ENCODE measurements around the gene TNRC18. TPM values are rescaled to one million over a fixed set of nuclear protein-coding genes. Genes with fewer than 3 reads are reported as not detected.

The TNRC18 gene
- total and polyA plus RNA-seq, 4 donors = 2.3 to 37.1 (median 20.4) TPM

DNA sequence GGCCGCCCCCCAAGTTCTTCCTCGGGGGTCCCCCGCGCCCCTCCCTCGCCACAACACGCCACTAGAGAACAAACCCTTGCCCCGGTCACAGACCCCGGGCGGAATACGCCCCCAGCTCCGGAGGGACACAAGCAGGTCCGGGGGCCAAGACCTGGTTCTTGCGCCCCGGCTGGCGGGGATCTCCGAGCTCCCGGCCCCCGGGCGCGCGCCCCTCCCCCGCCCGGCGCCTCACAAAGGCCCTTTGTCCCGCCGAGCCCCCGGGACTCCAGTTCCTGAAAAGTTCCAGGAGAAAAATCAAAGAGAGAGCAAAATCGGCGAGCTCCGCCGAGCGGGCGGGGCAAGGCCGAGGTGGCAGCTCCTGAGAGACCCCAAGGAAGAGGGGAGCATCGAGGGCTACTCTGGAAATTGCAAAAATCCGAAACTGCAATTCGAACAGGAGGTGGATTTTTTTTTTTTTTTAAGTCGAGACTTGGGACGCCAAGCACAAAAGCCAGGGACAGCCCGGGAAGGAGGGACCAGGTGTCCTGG is 4.0 kb downstream of the TNRC18 start:
- Histone ChIP-seq H3K27ac (ENCODE audit: low read depth in 1 of 2, low read length in 2 of 2) (peak overlapping the region; percentile 58 to 97), H3K9me3 (ENCODE audit: control insufficient read depth in 4 of 4, low read length in 3 of 4) (no peaks in the 10 kb centered on the region), H3K9ac (ENCODE audit: low read depth in 1 of 2, low read length in 2 of 2) (peak overlapping the region; percentile 71 to 74), H3K27me3 (ENCODE audit: control insufficient read depth in 4 of 4, insufficient read depth in 4 of 4, low read length in 3 of 4) (no peaks in the 10 kb centered on the region), H3K4me1 (ENCODE audit: control insufficient read depth in 4 of 4, insufficient read depth in 4 of 4, low read length in 3 of 4) (peaks cover 13 to 25% (median 20%) of the 10 kb centered on the region in 4 donors), H3K36me3 (ENCODE audit: control insufficient read depth in 4 of 4, insufficient read depth in 3 of 4, low read depth in 1 of 4, low read length in 3 of 4) (peaks cover 0 to 4% (median 0%) of the 10 kb centered on the region in 4 donors), H3K4me3 (ENCODE audit: low read depth in 1 of 3, low read length in 3 of 3) (peak overlapping the region; percentile 32 to 98 (median 92))
- TF ChIP-seq, protein P1, sequence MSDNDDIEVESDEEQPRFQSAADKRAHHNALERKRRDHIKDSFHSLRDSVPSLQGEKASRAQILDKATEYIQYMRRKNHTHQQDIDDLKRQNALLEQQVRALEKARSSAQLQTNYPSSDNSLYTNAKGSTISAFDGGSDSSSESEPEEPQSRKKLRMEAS (IDR thresholded peaks at IDR 0.05) = no peak
- TF ChIP-seq, protein P2, sequence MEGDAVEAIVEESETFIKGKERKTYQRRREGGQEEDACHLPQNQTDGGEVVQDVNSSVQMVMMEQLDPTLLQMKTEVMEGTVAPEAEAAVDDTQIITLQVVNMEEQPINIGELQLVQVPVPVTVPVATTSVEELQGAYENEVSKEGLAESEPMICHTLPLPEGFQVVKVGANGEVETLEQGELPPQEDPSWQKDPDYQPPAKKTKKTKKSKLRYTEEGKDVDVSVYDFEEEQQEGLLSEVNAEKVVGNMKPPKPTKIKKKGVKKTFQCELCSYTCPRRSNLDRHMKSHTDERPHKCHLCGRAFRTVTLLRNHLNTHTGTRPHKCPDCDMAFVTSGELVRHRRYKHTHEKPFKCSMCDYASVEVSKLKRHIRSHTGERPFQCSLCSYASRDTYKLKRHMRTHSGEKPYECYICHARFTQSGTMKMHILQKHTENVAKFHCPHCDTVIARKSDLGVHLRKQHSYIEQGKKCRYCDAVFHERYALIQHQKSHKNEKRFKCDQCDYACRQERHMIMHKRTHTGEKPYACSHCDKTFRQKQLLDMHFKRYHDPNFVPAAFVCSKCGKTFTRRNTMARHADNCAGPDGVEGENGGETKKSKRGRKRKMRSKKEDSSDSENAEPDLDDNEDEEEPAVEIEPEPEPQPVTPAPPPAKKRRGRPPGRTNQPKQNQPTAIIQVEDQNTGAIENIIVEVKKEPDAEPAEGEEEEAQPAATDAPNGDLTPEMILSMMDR (IDR thresholded peaks at IDR 0.05; ENCODE audit: low read depth, low read length, missing input control) = no peak
- TF ChIP-seq FOXA1 (IDR thresholded peaks at IDR 0.05) = no peak
- no peak for TF ChIP-seq JUND (IDR thresholded peaks at IDR 0.05)
- TF ChIP-seq, protein P3, sequence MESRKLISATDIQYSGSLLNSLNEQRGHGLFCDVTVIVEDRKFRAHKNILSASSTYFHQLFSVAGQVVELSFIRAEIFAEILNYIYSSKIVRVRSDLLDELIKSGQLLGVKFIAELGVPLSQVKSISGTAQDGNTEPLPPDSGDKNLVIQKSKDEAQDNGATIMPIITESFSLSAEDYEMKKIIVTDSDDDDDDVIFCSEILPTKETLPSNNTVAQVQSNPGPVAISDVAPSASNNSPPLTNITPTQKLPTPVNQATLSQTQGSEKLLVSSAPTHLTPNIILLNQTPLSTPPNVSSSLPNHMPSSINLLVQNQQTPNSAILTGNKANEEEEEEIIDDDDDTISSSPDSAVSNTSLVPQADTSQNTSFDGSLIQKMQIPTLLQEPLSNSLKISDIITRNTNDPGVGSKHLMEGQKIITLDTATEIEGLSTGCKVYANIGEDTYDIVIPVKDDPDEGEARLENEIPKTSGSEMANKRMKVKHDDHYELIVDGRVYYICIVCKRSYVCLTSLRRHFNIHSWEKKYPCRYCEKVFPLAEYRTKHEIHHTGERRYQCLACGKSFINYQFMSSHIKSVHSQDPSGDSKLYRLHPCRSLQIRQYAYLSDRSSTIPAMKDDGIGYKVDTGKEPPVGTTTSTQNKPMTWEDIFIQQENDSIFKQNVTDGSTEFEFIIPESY (IDR thresholded peaks at IDR 0.05) = no peak
- no peak for TF ChIP-seq RAD21 (IDR thresholded peaks at IDR 0.05)
- no peak for TF ChIP-seq RXRA (IDR thresholded peaks at IDR 0.05)
- no peak for TF ChIP-seq TAF1 (conservative IDR thresholded peaks at IDR 0.05)
- TF ChIP-seq HNF4A (conservative IDR thresholded peaks at IDR 0.05) = no peak
- no peak for TF ChIP-seq YY1 (IDR thresholded peaks at IDR 0.05)
- no peak for TF ChIP-seq FOXA2 (IDR thresholded peaks at IDR 0.05)
- TF ChIP-seq SP1 (IDR thresholded peaks at IDR 0.05) = no peak
- no peak for TF ChIP-seq NR2F2 (IDR thresholded peaks at IDR 0.05)
- TF ChIP-seq, protein P4, sequence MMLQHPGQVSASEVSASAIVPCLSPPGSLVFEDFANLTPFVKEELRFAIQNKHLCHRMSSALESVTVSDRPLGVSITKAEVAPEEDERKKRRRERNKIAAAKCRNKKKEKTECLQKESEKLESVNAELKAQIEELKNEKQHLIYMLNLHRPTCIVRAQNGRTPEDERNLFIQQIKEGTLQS (IDR thresholded peaks at IDR 0.05) = no peak
- no peak for TF ChIP-seq GABPA (IDR thresholded peaks at IDR 0.05 in 1 of 2, conservative IDR thresholded peaks at IDR 0.05 in 1 of 2)
- no peak for TF ChIP-seq EGR1 (IDR thresholded peaks at IDR 0.05; ENCODE audit: low read depth in 2 of 2)
- TF ChIP-seq, protein P5, sequence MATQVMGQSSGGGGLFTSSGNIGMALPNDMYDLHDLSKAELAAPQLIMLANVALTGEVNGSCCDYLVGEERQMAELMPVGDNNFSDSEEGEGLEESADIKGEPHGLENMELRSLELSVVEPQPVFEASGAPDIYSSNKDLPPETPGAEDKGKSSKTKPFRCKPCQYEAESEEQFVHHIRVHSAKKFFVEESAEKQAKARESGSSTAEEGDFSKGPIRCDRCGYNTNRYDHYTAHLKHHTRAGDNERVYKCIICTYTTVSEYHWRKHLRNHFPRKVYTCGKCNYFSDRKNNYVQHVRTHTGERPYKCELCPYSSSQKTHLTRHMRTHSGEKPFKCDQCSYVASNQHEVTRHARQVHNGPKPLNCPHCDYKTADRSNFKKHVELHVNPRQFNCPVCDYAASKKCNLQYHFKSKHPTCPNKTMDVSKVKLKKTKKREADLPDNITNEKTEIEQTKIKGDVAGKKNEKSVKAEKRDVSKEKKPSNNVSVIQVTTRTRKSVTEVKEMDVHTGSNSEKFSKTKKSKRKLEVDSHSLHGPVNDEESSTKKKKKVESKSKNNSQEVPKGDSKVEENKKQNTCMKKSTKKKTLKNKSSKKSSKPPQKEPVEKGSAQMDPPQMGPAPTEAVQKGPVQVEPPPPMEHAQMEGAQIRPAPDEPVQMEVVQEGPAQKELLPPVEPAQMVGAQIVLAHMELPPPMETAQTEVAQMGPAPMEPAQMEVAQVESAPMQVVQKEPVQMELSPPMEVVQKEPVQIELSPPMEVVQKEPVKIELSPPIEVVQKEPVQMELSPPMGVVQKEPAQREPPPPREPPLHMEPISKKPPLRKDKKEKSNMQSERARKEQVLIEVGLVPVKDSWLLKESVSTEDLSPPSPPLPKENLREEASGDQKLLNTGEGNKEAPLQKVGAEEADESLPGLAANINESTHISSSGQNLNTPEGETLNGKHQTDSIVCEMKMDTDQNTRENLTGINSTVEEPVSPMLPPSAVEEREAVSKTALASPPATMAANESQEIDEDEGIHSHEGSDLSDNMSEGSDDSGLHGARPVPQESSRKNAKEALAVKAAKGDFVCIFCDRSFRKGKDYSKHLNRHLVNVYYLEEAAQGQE (IDR thresholded peaks at IDR 0.05) = no peak
- no peak for TF ChIP-seq HNF4G (IDR thresholded peaks at IDR 0.05)
- no peak for DNase-seq (ENCODE audit: low spot score)
- 1% methylated on average over 40 of the region's 40 CpGs for WGBS

Measured in liver (tissue), 9 donors.